WTC11 (cell line): Measurements from ENCODE around the gene NEIL3.

Experiments used
- CREM ChIP-seq: sonication (generic); formaldehyde crosslinking; IDR thresholded peaks from 2 replicates; pipeline ENCODE4 v1.8.1; 2022; ENCODE audit warnings: mild to moderate bottlenecking, missing genetic modification reagents, moderate library complexity
- ETV6 ChIP-seq: sonication (generic); formaldehyde crosslinking; IDR thresholded peaks from 2 replicates; pipeline ENCODE4 v1.8.1; 2022; ENCODE audit warnings: mild to moderate bottlenecking, missing genetic modification reagents
- FOXP1 ChIP-seq: sonication (generic); formaldehyde crosslinking; IDR thresholded peaks from 2 replicates; pipeline ENCODE4 v1.8.0; 2022; ENCODE audit warnings: missing genetic modification reagents, mild to moderate bottlenecking, moderate library complexity, borderline replicate concordance
- SMAD3 ChIP-seq: sonication (generic); formaldehyde crosslinking; IDR thresholded peaks from 2 replicates; pipeline ENCODE4 v1.8.0; 2022; ENCODE audit warnings: missing genetic modification reagents, mild to moderate bottlenecking, borderline replicate concordance
- TF ChIP-seq, protein P1 (sequence below): fragments of 250-450 bp; sonication (Bioruptor Pico); IDR thresholded peaks from 2 replicates; pipeline ENCODE4 v1.9.0; 2021; ENCODE audit warnings: mild to moderate bottlenecking, borderline replicate concordance
- TF ChIP-seq, protein P2 (sequence below): fragments of 200-600 bp; IDR thresholded peaks from 2 replicates; pipeline ENCODE4 v1.8.0; 2022; ENCODE audit warnings: antibody characterized with exemption
- TF ChIP-seq, protein P3 (sequence below): sonication (generic); formaldehyde crosslinking; IDR thresholded peaks from 2 replicates; pipeline ENCODE4 v1.8.1; 2023; ENCODE audit warnings: mild to moderate bottlenecking, missing genetic modification reagents, moderate library complexity
- TF ChIP-seq, protein P4 (sequence below): sonication (generic); formaldehyde crosslinking; IDR thresholded peaks from 2 replicates; pipeline ENCODE4 v1.8.0; 2022; ENCODE audit warnings: mild to moderate bottlenecking, missing genetic modification reagents

DNA sequence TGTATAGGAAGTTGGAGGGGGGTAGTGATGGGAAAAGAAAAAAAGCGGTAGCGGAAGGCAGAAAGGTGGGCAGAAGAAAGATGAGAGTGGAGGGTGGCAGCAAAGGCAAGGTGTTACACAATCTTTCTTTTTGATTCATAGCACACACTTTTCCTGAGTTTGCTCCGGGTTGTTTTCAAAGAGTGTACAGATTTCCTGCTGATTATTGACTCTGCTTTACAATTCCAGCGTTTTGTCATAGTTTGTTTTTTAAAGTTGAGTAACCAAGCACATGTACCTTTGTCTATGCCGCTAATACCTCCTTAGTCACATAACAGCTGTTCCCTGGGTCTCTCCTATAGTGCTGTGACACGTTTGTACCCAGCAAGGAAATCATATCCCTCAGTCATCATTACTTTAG, 82.3 kb downstream of the NEIL3 start:
- TF ChIP-seq SMAD3: no peak
- TF ChIP-seq, protein P1, sequence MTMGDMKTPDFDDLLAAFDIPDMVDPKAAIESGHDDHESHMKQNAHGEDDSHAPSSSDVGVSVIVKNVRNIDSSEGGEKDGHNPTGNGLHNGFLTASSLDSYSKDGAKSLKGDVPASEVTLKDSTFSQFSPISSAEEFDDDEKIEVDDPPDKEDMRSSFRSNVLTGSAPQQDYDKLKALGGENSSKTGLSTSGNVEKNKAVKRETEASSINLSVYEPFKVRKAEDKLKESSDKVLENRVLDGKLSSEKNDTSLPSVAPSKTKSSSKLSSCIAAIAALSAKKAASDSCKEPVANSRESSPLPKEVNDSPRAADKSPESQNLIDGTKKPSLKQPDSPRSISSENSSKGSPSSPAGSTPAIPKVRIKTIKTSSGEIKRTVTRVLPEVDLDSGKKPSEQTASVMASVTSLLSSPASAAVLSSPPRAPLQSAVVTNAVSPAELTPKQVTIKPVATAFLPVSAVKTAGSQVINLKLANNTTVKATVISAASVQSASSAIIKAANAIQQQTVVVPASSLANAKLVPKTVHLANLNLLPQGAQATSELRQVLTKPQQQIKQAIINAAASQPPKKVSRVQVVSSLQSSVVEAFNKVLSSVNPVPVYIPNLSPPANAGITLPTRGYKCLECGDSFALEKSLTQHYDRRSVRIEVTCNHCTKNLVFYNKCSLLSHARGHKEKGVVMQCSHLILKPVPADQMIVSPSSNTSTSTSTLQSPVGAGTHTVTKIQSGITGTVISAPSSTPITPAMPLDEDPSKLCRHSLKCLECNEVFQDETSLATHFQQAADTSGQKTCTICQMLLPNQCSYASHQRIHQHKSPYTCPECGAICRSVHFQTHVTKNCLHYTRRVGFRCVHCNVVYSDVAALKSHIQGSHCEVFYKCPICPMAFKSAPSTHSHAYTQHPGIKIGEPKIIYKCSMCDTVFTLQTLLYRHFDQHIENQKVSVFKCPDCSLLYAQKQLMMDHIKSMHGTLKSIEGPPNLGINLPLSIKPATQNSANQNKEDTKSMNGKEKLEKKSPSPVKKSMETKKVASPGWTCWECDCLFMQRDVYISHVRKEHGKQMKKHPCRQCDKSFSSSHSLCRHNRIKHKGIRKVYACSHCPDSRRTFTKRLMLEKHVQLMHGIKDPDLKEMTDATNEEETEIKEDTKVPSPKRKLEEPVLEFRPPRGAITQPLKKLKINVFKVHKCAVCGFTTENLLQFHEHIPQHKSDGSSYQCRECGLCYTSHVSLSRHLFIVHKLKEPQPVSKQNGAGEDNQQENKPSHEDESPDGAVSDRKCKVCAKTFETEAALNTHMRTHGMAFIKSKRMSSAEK: no peak
- TF ChIP-seq, protein P2, sequence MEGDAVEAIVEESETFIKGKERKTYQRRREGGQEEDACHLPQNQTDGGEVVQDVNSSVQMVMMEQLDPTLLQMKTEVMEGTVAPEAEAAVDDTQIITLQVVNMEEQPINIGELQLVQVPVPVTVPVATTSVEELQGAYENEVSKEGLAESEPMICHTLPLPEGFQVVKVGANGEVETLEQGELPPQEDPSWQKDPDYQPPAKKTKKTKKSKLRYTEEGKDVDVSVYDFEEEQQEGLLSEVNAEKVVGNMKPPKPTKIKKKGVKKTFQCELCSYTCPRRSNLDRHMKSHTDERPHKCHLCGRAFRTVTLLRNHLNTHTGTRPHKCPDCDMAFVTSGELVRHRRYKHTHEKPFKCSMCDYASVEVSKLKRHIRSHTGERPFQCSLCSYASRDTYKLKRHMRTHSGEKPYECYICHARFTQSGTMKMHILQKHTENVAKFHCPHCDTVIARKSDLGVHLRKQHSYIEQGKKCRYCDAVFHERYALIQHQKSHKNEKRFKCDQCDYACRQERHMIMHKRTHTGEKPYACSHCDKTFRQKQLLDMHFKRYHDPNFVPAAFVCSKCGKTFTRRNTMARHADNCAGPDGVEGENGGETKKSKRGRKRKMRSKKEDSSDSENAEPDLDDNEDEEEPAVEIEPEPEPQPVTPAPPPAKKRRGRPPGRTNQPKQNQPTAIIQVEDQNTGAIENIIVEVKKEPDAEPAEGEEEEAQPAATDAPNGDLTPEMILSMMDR: no peak
- no peak for TF ChIP-seq FOXP1
- TF ChIP-seq, protein P3, sequence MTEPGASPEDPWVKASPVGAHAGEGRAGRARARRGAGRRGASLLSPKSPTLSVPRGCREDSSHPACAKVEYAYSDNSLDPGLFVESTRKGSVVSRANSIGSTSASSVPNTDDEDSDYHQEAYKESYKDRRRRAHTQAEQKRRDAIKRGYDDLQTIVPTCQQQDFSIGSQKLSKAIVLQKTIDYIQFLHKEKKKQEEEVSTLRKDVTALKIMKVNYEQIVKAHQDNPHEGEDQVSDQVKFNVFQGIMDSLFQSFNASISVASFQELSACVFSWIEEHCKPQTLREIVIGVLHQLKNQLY (CRISPR knock-in tag): no peak
- TF ChIP-seq ETV6 (CRISPR knock-in tag): no peak
- TF ChIP-seq, protein P4, sequence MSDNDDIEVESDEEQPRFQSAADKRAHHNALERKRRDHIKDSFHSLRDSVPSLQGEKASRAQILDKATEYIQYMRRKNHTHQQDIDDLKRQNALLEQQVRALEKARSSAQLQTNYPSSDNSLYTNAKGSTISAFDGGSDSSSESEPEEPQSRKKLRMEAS (CRISPR knock-in tag): no peak
- TF ChIP-seq CREM (CRISPR knock-in tag): no peak
